HG03135 (cell line): ENCODE data around the gene EEF1AKMT3.

ENCODE experiments used
- ATAC-seq: cut with Tn5 transposase; IDR thresholded peaks from one replicate; pipeline ENCODE4 v1.9.1; 2021; ENCODE audit warnings: mild to moderate bottlenecking, moderate library complexity; ENCODE audit not compliant: unreplicated experiment

Gene EEF1AKMT3

GRCh38 chr12:57772429-57773322 is at the start of gene EEF1AKMT3:
EEF1AKMT3 (plus strand) TSS chr12:57772614; CDS start chr12:57772725, 111 bp downstream.
- ATAC-seq = peak; percentile 8

GRCh38 chr12:57722716-57723629 is 49.4 kb upstream of the EEF1AKMT3 start:
- ATAC-seq = no peak

GRCh38 chr12:57723630-57723962 is 48.8 kb upstream of the EEF1AKMT3 start:
- no peak for ATAC-seq

GRCh38 chr12:57724003-57724935 is 48.1 kb upstream of the EEF1AKMT3 start:
- no peak for ATAC-seq

- ATAC-seq = no peak
Observed at GRCh38 chr12:57724936-57725740, 47.3 kb upstream of the EEF1AKMT3 start.

- no peak for ATAC-seq
Observed at GRCh38 chr12:57725851-57726150, 46.6 kb upstream of the EEF1AKMT3 start.

GRCh38 chr12:57726151-57726883 is 46.1 kb upstream of the EEF1AKMT3 start:
- ATAC-seq = no peak

- ATAC-seq = no peak
Observed at GRCh38 chr12:57726884-57727757, 45.3 kb upstream of the EEF1AKMT3 start.

GRCh38 chr12:57727758-57728395 is 44.5 kb upstream of the EEF1AKMT3 start:
- ATAC-seq = no peak

GRCh38 chr12:57729321-57729844 is 43.0 kb upstream of the EEF1AKMT3 start:
- no peak for ATAC-seq

GRCh38 chr12:57730336-57731067 is 41.9 kb upstream of the EEF1AKMT3 start:
- no peak for ATAC-seq

- no peak for ATAC-seq
Observed at GRCh38 chr12:57731411-57732080, 40.9 kb upstream of the EEF1AKMT3 start.

GRCh38 chr12:57732270-57732669 is 40.1 kb upstream of the EEF1AKMT3 start:
- no peak for ATAC-seq

GRCh38 chr12:57732726-57733593 is 39.5 kb upstream of the EEF1AKMT3 start:
- ATAC-seq = no peak

- ATAC-seq = no peak
Observed at GRCh38 chr12:57733928-57734327, 38.5 kb upstream of the EEF1AKMT3 start.
